Ovary (tissue), 9 donors: ENCODE results near the gene PDCD7. TPM values are rescaled to one million over a fixed set of nuclear protein-coding genes. Genes with fewer than 3 reads are reported as not detected.
A peak's percentile ranks its signal among the peaks of the same experiment; 100 is the strongest.

Experiments
- DNase-seq, 5 donors: peaks; one replicate each; pipeline ENCODE4 v3.0.0-alpha.2; 2019 to 2020
- H3K27ac ChIP-seq, 2 donors: fragments of 200-600 bp; one replicate each; pipeline versions ENCODE4 v1.5.1 to v1.8.0; 2019 to 2022
- H3K27me3 ChIP-seq: fragments of 200-600 bp; one replicate; pipeline ENCODE4 v1.8.0; 2022
- H3K36me3 ChIP-seq: fragments of 200-600 bp; sonication (generic); one replicate; pipeline ENCODE4 v1.5.1; 2019
- H3K4me1 ChIP-seq: one replicate; pipeline ENCODE4 v1.8.1; 2013; ENCODE audit warnings: mild to moderate bottlenecking, moderate library complexity; ENCODE audit not compliant: insufficient read depth
- H3K4me3 ChIP-seq: fragments of 200-600 bp; sonication (generic); one replicate; pipeline ENCODE4 v1.5.1; 2017
- H3K9me3 ChIP-seq, 2 donors: fragments of 200-600 bp in 1 of 2; sonication (generic) in 1 of 2; one replicate each; pipeline versions ENCODE4 v1.5.1 to v1.8.1; 2013 to 2019; ENCODE audit warnings: mild to moderate bottlenecking in 1 of 2, moderate library complexity in 1 of 2
- EP300 ChIP-seq: sonication (generic); formaldehyde crosslinking; IDR thresholded peaks from one replicate; pipeline ENCODE4 v1.6.1; 2017; ENCODE audit warnings: antibody characterized with exemption
- POLR2A ChIP-seq: fragments of 450-650 bp; IDR thresholded peaks from one replicate; pipeline ENCODE4 v1.6.1; 2017; ENCODE audit warnings: antibody characterized with exemption, mild to moderate bottlenecking, moderate library complexity
- WGBS, 3 donors: extraction: QIAGEN DNeasy Blood & Tissue Kit in 1 of 3; methylation state at CpG; one replicate each; pipeline versions ENCODE4 v1.1.5 to v1.1.7; 2013 to 2017; 5-methylcytosine and 5-hydroxymethylcytosine counted together
- intact Hi-C, 4 donors: fragments of 100-400 bp; cut with DNase I; formaldehyde crosslinking; loops; one replicate each; pipeline versions ENCODE4 v1.11.0 to v1.15.1; 2022 to 2023
- polyA plus RNA-seq, 2 donors: library from polyadenylated mRNA; stranded (reverse); fragments of 200-250 nt in 1 of 2; fragments of 350-450 nt in 1 of 2; fragmentation: Illumina TruSeq in 1 of 2; extraction: RNeasy Lipid Tissue Mini Kit (QIAGEN cat#74804) in 1 of 2; gene quantifications; one replicate each; pipeline ENCODE4 v1.2.3, GENCODE V29; 2013 to 2014
- total RNA-seq, 7 donors: library from RNA; depleted of rRNA in 2 of 7; stranded (reverse); fragments of >200 nt in 2 of 7; fragmentation: NEBNext Ultra II Directional in 3 of 7; extraction: Animal tissue kit (Norgen Biotek cat#: 25700) in 3 of 7; gene quantifications; one replicate each; pipeline versions ENCODE4 v1.1.0 to v1.2.4, GENCODE V29; 2016 to 2023
- TF ChIP-seq, protein P1 (sequence below), 3 donors: fragments of 450-650 bp in 2 of 3; fragments of 200-600 bp in 1 of 3; IDR thresholded peaks; one replicate each; pipeline versions ENCODE4 v1.5.1 to v1.8.0; 2016 to 2022; ENCODE audit warnings: antibody characterized with exemption in 3 of 3, mild to moderate bottlenecking in 1 of 3
- donor health status: DM: no; HTN: no; CAD: no; lungs with moderate emphysema.
- donor health status: DM: no; HTN: no; CAD: no.
- donor health status: Bipolar disorder and iron deficiency.
- donor health status: DM: yes; HTN: yes; CAD: no.
- donor health status: DM: no; HTN: no; CAD: no.
- donor health status: DM: yes; HTN: yes; CAD: no.

The PDCD7 gene
- total and polyA plus RNA-seq, 9 donors, result 16.4 to 41.1 (median 29.8) TPM

DNA sequence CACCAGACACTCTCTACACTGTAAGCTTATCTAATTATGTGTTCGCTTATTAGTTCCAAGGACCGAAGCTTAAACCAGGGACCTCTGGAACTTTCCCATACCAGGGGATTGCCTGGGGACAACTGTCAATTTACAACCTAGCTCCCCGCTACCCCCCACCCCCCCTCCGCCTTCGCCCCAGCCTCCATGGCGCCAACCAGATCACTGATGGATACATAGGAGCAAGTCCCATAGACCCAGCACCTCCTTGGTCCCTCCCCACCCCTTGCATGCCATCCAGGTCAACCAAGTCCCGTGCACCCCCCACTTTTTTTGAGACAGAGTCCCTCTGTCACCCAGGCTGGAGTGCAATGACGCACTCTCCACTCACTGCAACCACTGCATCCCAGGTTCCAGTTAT is 930 bp upstream of the PDCD7 start:
- intact Hi-C loops, result no loop called here
- WGBS, 3 donors, result 87 to 93% (median 92%) methylated on average over 8 of the region's 8 CpGs
- TF ChIP-seq EP300 (no peak), POLR2A (no peak)
- TF ChIP-seq, protein P1, sequence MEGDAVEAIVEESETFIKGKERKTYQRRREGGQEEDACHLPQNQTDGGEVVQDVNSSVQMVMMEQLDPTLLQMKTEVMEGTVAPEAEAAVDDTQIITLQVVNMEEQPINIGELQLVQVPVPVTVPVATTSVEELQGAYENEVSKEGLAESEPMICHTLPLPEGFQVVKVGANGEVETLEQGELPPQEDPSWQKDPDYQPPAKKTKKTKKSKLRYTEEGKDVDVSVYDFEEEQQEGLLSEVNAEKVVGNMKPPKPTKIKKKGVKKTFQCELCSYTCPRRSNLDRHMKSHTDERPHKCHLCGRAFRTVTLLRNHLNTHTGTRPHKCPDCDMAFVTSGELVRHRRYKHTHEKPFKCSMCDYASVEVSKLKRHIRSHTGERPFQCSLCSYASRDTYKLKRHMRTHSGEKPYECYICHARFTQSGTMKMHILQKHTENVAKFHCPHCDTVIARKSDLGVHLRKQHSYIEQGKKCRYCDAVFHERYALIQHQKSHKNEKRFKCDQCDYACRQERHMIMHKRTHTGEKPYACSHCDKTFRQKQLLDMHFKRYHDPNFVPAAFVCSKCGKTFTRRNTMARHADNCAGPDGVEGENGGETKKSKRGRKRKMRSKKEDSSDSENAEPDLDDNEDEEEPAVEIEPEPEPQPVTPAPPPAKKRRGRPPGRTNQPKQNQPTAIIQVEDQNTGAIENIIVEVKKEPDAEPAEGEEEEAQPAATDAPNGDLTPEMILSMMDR (IDR thresholded peaks at IDR 0.05), result no peak
- no peak overlapping the region for H3K27ac ChIP-seq
- no peaks in the 10 kb centered on the region for H3K27me3 ChIP-seq
- no peaks in the 10 kb centered on the region for H3K36me3 ChIP-seq
- H3K9me3 ChIP-seq, result no peaks in the 10 kb centered on the region
- no peak overlapping the region for H3K4me3 ChIP-seq
- DNase-seq, result no peak
- peaks cover 7% of the 10 kb centered on the region for H3K4me1 ChIP-seq

DNA sequence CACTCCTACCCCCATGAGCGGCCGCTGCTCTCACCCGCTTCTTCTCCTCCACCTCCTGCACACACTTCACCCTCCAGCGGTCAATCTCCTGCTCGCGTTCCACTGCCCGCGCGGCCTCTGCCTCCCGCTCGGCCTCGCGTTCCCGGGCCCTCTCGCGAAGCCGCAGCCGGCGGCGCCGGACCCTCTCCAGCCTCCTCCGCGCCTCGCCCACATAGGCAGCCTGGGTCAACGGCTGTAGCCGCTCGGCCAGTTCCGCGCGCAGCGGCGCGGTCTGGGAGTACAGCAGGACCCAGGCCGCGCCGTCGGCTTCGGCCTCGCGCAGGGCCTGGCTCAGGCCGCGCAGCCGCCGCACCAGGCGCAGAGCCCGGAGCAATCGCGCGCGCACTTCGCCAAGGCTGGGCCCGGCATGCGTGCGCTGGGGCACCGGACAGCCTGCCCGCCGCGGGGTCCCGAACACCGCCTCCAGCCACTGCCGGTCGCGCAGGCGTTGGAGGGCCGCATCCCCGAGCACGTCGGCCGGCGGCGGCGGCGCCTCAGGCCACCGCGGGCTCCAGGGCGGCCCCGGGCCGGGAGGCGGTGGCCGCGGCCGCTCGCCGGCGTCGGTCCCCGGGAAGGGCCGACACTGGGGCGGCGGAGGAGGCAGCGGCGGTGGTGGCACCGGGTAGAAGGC is 595 bp downstream of the PDCD7 start:
- Histone ChIP-seq H3K27ac (peak overlapping the region; percentile 58), H3K4me1 (peaks cover 7% of the 10 kb centered on the region), H3K36me3 (no peaks in the 10 kb centered on the region), H3K4me3 (peak overlapping the region; percentile 90), H3K27me3 (no peaks in the 10 kb centered on the region), H3K9me3 (no peaks in the 10 kb centered on the region)
- intact Hi-C loops, result no loop called here
- WGBS, 3 donors, result 0% methylated on average over 52 to 93 of the region's 93 CpGs
- no peak for TF ChIP-seq EP300
- no peak for TF ChIP-seq POLR2A
- TF ChIP-seq, protein P1 (IDR thresholded peaks at IDR 0.05), result no peak
- DNase-seq, result peak in 2 of 5 donors; percentile 46 to 52

DNA sequence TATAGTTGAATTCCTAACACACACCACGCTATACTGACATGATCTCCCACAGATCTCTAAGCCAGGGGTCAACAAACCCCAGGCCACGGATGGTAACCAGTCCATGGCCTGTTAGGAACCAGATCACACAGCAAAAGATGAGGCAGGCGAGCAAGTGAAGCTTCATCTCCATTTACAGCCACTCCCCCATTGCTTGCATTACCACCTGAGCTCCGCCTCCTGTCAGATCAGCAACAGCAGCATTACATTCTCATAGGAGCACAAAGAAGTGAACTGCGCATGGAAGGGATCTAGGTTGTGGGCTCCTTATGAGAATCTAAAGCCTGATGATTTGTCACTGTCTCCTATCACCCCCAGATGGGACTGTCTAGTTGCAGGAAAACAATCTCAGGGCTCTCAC is 2.7 kb downstream of the PDCD7 start:
- no peak overlapping the region for H3K4me3 ChIP-seq
- H3K9me3 ChIP-seq, result no peaks in the 10 kb centered on the region
- no peak overlapping the region for H3K27ac ChIP-seq
- DNase-seq, result no peak
- TF ChIP-seq EP300 (no peak), POLR2A (no peak)
- TF ChIP-seq, protein P1 (IDR thresholded peaks at IDR 0.05), result no peak
- no peaks in the 10 kb centered on the region for H3K36me3 ChIP-seq
- H3K4me1 ChIP-seq, result peaks cover 7% of the 10 kb centered on the region
- intact Hi-C loops, result no loop called here
- no peaks in the 10 kb centered on the region for H3K27me3 ChIP-seq
- 79 to 88% (median 80%) methylated on average over 5 of the region's 5 CpGs for WGBS, 3 donors

DNA sequence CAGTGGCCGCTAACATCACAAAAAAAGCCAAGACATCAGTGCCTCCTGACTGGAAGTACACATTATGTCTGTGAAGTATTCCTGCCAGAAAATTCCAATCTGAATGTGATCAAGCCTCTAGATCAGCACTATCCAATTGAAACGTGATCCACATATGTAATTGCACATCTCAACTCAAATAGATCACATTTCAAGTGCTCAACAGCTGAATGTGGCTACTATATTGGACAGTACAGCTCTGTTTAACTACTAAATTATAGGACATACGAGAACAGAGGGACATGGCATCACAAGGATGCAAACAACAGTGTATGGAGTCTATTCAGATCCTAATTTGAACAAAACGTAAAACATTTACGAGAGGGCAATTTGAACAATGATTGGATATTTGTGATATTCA is 18.1 kb downstream of the PDCD7 start:
- no peak for TF ChIP-seq POLR2A
- TF ChIP-seq EP300, result no peak
- TF ChIP-seq, protein P1 (IDR thresholded peaks at IDR 0.05), result no peak
- no peaks in the 10 kb centered on the region for H3K9me3 ChIP-seq
- H3K27me3 ChIP-seq, result no peaks in the 10 kb centered on the region
- 73 to 80% (median 77%) methylated on average over 5 of the region's 5 CpGs for WGBS, 3 donors
- no peak overlapping the region for H3K4me3 ChIP-seq
- peaks cover 2% of the 10 kb centered on the region for H3K4me1 ChIP-seq
- no peak overlapping the region for H3K27ac ChIP-seq
- DNase-seq, result no peak
- no peaks in the 10 kb centered on the region for H3K36me3 ChIP-seq
- intact Hi-C loops, result no loop called here
